Type B pancreatic cell (in vitro differentiated cells): ENCODE data around the gene APC. TPM values are rescaled to one million over a fixed set of nuclear protein-coding genes. Genes with fewer than 3 reads are reported as not detected.

ENCODE experiments used
- DNase-seq: peaks from one replicate; pipeline ENCODE4 v3.0.0; 2021; ENCODE audit warnings: mixed read lengths; ENCODE audit not compliant: unreplicated experiment; ENCODE audit errors: extremely low spot score
- H3K27ac Mint-ChIP-seq: 2 replicates; pipeline ENCODE4 v1.8.0; 2021; ENCODE audit warnings: mild to moderate bottlenecking, mixed read lengths
- H3K27me3 Mint-ChIP-seq: 2 replicates; pipeline ENCODE4 v1.8.0; 2021; ENCODE audit warnings: mixed read lengths
- H3K36me3 Mint-ChIP-seq: 2 replicates; pipeline ENCODE4 v1.8.0; 2021; ENCODE audit warnings: mixed read lengths
- H3K4me1 Mint-ChIP-seq: one replicate; pipeline ENCODE4 v1.8.0; 2021; ENCODE audit warnings: mixed read lengths; ENCODE audit not compliant: unreplicated experiment
- H3K4me3 Mint-ChIP-seq: 2 replicates; pipeline ENCODE4 v1.8.0; 2021; ENCODE audit warnings: mild to moderate bottlenecking, mixed read lengths
- H3K9me3 Mint-ChIP-seq: 2 replicates; pipeline ENCODE4 v1.8.0; 2021; ENCODE audit warnings: mixed read lengths
- total RNA-seq: library from RNA; stranded (reverse); gene quantifications from 2 replicates; pipeline ENCODE4 v1.2.1, GENCODE V29; 2021; ENCODE audit warnings: low replicate concordance
- TF ChIP-seq, protein P1 (sequence below): fragments of 200-600 bp; sonication (generic); conservative IDR thresholded peaks from 2 replicates; pipeline ENCODE4 v1.5.0; 2021; ENCODE audit warnings: antibody characterized with exemption, mild to moderate bottlenecking

Gene APC
- total RNA-seq, 1 donor from 2014 or later, result 47.7 TPM

DNA sequence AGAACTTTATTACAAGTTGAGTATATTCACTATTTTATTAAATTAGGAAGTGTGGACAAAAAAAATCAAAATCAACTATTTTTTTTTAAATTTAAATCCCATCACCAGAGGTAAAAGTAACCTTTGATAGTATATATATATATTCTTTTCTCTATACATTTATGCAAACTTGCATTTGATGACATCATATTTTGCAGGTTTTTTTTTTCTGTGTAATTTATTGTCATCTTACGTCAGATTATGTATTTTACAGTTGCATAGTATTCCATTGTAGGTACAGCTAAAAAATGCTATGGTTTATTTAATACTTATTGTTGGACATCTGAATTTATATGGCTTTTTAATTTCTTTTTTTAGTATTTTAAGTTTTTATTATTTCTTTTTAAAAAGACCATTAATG, 25.5 kb downstream of the APC start:
- Mint-ChIP-seq H3K9me3 (no peaks in the 10 kb centered on the region), H3K36me3 (peaks cover 19% of the 10 kb centered on the region), H3K27ac (no peak overlapping the region), H3K4me1 (no peaks in the 10 kb centered on the region), H3K4me3 (no peak overlapping the region), H3K27me3 (no peaks in the 10 kb centered on the region)
- TF ChIP-seq, protein P1, sequence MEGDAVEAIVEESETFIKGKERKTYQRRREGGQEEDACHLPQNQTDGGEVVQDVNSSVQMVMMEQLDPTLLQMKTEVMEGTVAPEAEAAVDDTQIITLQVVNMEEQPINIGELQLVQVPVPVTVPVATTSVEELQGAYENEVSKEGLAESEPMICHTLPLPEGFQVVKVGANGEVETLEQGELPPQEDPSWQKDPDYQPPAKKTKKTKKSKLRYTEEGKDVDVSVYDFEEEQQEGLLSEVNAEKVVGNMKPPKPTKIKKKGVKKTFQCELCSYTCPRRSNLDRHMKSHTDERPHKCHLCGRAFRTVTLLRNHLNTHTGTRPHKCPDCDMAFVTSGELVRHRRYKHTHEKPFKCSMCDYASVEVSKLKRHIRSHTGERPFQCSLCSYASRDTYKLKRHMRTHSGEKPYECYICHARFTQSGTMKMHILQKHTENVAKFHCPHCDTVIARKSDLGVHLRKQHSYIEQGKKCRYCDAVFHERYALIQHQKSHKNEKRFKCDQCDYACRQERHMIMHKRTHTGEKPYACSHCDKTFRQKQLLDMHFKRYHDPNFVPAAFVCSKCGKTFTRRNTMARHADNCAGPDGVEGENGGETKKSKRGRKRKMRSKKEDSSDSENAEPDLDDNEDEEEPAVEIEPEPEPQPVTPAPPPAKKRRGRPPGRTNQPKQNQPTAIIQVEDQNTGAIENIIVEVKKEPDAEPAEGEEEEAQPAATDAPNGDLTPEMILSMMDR, result no peak
- DNase-seq, result no peak

GRCh38 chr5:112772124-112772523, 34.4 kb downstream of the APC start:
- no peaks in the 10 kb centered on the region for H3K9me3 Mint-ChIP-seq
- H3K27me3 Mint-ChIP-seq, result no peaks in the 10 kb centered on the region
- no peak overlapping the region for H3K27ac Mint-ChIP-seq
- no peaks in the 10 kb centered on the region for H3K4me1 Mint-ChIP-seq
- TF ChIP-seq, protein P1, result no peak
- H3K36me3 Mint-ChIP-seq, result peaks cover 26% of the 10 kb centered on the region
- H3K4me3 Mint-ChIP-seq, result no peak overlapping the region
- DNase-seq, result no peak

- H3K4me1 Mint-ChIP-seq, result no peaks in the 10 kb centered on the region
- H3K27me3 Mint-ChIP-seq, result no peaks in the 10 kb centered on the region
- H3K4me3 Mint-ChIP-seq, result no peak overlapping the region
- H3K36me3 Mint-ChIP-seq, result peaks cover 29% of the 10 kb centered on the region
- no peaks in the 10 kb centered on the region for H3K9me3 Mint-ChIP-seq
- no peak overlapping the region for H3K27ac Mint-ChIP-seq
- TF ChIP-seq, protein P1, result no peak
- no peak for DNase-seq
These were observed 38.7 kb downstream of the APC start for GRCh38 chr5:112776301-112776856.

GRCh38 chr5:112779531-112779930, 41.8 kb downstream of the APC start:
- H3K4me3 Mint-ChIP-seq, result no peak overlapping the region
- H3K4me1 Mint-ChIP-seq, result no peaks in the 10 kb centered on the region
- TF ChIP-seq, protein P1, result no peak
- H3K27ac Mint-ChIP-seq, result no peak overlapping the region
- no peak for DNase-seq
- H3K27me3 Mint-ChIP-seq, result no peaks in the 10 kb centered on the region
- H3K9me3 Mint-ChIP-seq, result no peaks in the 10 kb centered on the region
- peaks cover 28% of the 10 kb centered on the region for H3K36me3 Mint-ChIP-seq

DNA sequence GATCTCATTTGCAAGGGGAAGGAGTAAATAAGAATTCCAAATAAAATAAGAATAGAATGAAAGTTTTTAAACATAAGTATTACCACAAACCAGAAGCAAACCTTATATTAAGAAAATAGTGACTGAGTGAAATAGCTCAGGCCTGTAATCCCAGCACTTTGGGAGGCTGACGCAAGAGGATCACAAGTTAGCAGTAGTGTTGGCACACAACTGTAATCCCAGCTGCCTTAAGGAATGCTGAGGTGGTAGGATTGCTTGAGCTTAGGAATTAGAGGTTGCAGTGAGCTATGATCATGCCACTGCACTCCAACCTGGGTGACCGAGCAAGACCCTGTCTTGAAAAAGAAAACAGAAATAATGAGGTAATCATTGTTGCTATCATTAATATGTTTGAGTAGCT, 47.0 kb downstream of the APC start:
- H3K4me3 Mint-ChIP-seq, result no peak overlapping the region
- H3K4me1 Mint-ChIP-seq, result no peaks in the 10 kb centered on the region
- H3K27ac Mint-ChIP-seq, result no peak overlapping the region
- H3K27me3 Mint-ChIP-seq, result no peaks in the 10 kb centered on the region
- no peak for DNase-seq
- TF ChIP-seq, protein P1, result no peak
- peaks cover 19% of the 10 kb centered on the region for H3K36me3 Mint-ChIP-seq
- no peaks in the 10 kb centered on the region for H3K9me3 Mint-ChIP-seq

DNA sequence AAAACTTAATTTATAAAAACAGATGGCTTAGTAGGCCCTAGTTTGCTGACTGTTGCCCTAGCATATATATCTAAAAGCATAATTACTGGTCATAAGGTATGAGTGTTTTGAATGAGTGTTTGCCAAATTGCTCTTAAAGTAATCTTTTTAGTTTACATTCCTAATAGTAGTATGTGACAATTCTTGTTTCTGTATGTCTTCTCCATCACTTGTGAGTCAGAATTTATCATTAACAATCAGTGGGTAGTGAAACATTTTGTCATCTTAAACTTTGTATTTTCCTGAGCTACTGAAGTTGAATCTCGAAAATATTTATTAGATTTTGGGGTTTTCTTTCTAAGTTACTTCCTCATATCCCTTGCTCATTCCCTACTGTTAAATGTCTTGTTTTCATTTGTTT, 49.6 kb downstream of the APC start:
- Mint-ChIP-seq H3K27ac (no peak overlapping the region), H3K4me1 (no peaks in the 10 kb centered on the region), H3K9me3 (no peaks in the 10 kb centered on the region), H3K36me3 (peaks cover 8% of the 10 kb centered on the region), H3K27me3 (no peaks in the 10 kb centered on the region), H3K4me3 (no peak overlapping the region)
- TF ChIP-seq, protein P1, result no peak
- no peak for DNase-seq
